NCI-H1048 (cell line): ENCODE results near the gene OVAAL.

Experiments used
- DNase-seq: peaks from one replicate; lab custom pipeline; 2025; lab: John Stamatoyannopoulos, UW

The OVAAL gene

DNA sequence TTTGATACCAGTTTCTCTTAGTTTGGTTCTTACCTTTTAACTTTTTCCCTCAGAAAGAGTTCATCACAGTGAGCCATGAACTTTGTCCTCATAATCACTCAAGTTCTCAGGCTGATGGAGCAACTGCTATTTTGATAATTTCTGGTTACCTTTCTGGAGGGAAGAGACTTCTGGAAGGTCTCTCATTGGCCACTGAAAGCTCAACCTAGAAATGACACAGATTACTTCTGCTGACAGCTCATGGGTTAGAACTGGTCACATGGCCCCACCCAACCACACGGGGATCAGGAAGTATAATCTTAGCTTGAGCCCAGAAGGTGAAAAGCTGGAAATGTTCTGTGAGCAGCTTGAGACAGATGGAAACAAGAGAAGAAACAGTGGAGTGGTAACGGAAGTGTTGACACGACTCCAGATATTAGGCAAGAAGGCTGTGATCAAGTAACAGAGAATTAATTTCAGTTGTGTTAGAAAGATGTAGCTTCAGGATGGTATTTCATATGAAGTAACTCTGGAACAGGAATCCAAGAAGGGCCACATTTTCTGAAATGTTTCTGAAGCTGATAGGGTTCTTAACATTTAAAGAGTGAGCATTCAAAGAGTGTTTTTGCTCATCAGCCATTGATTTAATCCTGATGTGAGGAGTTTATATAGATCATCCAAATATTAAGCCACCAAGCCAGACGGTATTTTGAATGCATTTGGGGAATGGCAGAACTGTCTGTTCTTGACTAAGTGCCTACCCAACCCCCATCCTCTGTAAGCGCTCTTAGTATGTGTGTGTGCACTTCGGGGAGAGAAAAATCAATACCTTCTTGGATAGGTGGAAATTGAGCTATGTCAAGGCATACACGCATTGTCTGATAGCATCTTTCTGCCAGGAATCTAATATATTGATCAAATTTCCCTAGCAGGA lies 51.1 kb downstream of the OVAAL start:
- no peak for DNase-seq

DNA sequence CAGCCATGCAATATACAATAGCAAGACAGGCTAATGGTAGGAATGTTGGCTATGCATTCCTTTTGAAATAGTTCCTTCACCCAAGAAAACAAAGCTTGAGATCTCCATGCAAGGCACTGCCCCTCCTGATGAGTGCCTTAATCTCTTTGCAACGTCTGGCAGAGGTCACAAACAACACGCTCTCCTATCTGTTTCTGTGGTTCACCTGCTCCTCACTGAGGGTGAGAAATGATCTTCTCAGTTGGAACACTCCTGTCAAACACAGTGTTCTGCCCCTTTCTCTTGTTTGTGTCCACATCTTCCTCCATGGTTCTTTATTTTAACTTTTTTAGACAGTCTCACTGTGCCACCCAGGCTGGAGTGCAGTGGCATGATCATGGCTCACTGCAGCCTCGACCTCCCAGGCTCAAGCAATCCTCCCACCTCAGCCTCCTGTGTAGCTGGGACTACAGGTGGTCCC lies 51.8 kb downstream of the OVAAL start:
- no peak for DNase-seq

DNA sequence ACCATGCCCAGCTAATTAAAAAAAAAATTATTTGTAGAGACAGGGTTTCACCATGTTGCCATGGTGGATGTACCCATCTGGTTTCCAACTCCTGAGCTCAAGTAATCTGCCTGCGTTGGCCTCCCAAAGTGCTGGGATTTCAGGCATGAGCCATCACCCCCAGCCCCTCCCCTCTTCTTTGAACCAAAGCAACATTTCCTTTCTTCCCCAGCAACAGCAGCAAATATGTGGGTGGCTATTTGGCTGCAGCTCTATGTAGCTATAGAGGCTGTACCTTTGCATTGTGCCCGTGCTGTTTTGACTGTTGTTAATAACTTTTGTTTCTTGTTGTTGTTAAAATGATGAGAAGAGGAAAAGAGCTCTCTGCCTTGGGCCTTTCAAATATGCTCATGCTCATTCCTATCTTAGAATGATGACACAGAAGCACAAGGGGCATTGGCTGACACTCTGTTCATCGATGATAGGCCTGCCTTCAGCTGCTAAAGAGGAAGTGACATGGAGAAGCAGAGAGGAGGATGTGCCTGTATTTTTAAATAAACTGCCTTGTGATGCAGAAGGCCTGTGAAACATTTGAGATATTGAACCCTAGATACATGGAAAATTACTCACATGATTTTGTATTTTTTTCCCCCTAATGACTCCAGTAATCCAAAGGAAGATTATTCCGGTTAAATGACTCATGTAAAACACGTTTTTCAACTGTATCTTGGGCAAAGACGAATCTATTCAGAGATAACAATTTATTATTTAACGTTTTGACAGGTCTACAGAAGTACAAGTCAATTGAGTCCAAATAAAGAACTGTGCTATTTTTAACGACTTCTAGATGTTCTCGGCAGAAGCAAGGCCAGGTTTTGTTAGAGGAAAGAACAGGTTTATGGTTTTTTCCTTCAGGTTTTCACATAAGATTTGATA lies 52.5 kb downstream of the OVAAL start:
- DNase-seq: no peak

DNA sequence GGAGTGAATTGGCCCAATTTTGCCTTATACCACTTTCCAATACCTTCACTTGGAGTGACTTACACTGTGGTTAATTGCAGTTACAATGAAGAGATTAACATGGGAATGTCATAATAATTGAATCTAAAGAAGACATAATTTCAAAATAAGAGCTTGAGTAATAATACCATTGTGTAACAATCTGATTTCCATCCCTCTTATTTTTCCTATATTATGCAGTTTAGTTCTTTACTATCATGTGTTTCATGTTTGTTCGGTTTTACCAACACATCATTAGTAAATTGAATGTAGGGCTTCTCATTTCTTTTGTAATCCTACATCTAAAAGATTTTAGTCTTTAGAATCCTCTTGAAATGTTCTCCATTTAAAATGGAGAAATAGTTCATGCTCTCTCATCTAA lies 53.9 kb downstream of the OVAAL start:
- no peak for DNase-seq

DNA sequence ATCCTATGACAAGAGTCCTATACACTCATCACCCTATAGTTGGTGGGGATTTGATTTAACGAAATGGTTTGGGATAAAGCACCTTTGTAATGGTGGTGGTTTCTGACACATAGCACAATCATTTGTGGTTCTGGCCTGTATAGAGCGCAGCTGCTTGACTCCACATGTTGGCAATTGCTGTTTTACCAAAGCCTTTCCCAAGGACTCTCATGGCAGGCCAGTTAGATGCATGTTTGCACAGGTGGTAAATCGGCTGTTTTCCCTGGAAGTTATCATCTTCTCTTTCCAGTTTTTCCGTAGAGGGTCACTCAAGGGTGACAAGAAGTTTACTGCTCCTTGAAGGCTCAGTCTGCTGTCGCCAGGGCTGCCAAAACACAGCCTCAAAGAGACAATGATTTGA lies 56.0 kb downstream of the OVAAL start:
- DNase-seq: no peak

DNA sequence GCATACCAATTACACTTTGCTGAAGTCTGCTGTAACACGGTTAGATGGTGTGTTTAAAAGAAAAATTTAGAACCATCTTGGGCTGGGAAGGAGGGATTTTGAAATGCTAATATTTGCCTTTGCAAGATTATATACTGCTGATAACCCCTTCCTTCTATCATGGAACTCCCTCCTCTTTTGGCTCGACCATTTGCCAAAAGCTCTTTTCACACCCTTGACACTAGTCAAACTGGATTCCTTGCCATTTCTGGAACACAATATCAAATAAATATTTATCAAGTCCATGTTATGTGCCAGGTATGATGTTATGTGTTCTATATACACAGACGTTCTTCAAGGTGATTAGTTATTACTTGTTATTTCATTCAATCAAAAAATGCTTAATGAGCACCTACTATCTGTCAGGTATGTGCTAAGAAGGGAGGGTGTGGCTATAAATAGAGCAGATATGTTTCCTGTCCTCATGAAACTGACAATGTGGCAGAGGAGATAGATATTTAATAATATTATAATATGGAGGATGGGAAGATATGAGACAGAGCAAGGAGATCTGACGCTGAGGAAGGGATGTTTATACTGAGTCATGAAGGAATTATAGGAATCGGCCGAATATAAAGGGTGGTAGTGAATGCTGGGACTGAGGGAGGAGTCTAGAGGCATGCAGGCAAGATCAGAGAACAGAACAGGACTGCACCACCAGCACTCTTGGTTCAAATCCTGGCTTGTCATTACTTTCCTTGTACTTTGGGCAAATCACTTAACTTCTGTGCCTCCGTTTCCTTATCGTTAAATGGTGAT lies 56.9 kb downstream of the OVAAL start:
- DNase-seq: no peak
